GM21786 (cell line): ENCODE measurements around the gene FAM180A.

Experiments
- ATAC-seq: cut with Tn5 transposase; IDR thresholded peaks from one replicate; pipeline ENCODE4 v1.9.1; 2021; ENCODE audit not compliant: unreplicated experiment

The FAM180A gene

GRCh38 chr7:135685306-135686084, 63.1 kb downstream of the FAM180A start:
- no peak for ATAC-seq

GRCh38 chr7:135684699-135685098, 63.9 kb downstream of the FAM180A start:
- ATAC-seq, result no peak

- ATAC-seq, result no peak
Observed at GRCh38 chr7:135684136-135684535, 64.5 kb downstream of the FAM180A start.

GRCh38 chr7:135683609-135684008, 65.0 kb downstream of the FAM180A start:
- ATAC-seq, result no peak

GRCh38 chr7:135682191-135682590, 66.4 kb downstream of the FAM180A start:
- ATAC-seq, result no peak

- ATAC-seq, result no peak
Observed at GRCh38 chr7:135681762-135682161, 66.9 kb downstream of the FAM180A start.
